HG03558 (cell line): ENCODE measurements around the gene ZFR2.

Source experiments
- ATAC-seq: cut with Tn5 transposase; IDR thresholded peaks from one replicate; pipeline ENCODE4 v1.9.1; 2021; ENCODE audit warnings: moderate number of reproducible peaks; ENCODE audit not compliant: unreplicated experiment; ENCODE audit errors: extremely low read depth

The ZFR2 gene

DNA sequence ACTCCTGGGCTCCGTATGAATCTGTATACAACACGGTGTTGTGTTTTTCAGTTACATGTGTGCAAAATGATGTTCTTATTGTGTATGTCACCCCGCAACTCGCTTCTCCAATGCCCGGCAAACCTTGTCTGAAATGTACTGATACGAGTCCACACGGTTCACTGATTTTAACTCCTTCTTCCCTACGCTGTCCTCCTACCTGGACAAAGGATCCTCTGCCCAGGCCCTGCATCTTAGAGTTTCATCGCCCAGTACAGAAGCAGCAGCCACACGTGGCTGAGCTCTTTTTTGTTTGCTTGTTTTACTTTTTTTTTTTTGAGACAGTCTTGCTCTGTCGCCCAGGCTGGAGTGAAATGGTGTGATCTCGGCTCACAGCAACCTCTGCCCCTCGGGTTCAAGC is 28.9 kb downstream of the ZFR2 start:
- no peak for ATAC-seq

DNA sequence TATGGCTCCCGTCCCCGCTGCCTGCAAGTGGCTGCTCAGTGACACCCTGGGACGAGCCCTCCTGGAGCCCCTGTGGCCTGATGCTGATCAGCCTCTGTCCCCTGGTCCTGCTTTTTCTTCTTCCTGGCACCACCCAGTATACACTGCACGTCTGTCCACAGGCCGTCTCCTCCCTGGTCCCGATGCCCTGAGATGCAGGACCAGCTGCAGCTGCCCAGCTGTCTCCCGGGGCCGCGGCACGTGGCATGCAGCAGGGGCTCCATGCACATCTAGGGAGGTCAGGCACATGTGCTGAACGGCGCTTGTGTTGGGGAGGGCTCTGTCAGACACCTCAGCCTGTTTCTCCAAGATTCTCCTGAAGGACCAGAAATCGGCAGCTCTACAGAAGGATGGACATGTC is 30.2 kb downstream of the ZFR2 start:
- no peak for ATAC-seq

DNA sequence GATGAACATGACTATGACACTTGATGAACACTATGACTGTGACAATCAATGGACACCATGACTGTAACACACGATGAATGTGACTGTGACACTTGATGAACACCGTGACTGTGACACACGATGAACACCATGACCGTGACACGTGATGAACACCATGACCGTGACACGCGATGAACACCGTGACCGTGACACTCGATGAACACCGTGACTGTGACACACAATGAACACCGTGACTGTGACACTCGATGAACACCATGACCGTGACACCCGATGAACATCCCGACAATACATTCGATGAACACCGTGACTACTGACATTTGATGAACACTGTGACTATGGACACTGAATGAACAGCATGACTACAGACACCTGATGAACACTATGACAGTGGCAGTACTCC is 30.9 kb downstream of the ZFR2 start:
- no peak for ATAC-seq

DNA sequence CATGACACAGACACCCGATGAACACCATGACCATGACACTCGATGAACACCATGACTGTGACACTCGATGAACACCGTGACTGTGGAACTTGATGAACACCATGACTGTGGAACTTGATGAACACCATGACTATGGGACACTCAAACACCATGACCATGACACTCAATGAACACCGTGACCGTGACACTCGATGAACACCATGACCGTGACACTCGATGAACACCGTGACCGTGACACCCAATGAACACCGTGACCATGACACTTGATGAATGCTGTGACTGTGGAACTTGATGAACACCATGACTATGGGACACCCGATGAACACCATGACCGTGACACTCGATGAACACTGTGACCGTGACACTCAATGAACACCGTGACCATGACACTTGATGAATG is 31.5 kb downstream of the ZFR2 start:
- ATAC-seq, result no peak

DNA sequence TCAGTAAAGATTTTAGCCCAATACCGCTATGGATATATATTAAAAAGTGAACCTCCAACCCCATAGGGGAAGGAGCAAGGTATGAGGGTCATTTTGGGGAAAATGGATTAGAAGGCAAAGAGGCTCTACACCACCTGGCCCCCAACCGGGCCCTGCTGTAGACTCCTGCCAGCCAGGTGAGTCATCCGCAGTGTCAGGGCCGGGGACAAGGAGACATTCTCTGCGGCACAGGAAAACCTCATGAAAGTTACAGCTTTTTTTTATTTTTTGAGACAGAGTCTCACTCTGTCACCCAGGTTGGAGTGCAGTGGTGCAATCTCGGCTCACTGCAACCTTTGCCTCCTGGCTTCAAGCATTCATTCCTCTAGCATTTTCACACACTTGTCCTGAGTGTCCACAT is 32.0 kb downstream of the ZFR2 start:
- ATAC-seq, result no peak

DNA sequence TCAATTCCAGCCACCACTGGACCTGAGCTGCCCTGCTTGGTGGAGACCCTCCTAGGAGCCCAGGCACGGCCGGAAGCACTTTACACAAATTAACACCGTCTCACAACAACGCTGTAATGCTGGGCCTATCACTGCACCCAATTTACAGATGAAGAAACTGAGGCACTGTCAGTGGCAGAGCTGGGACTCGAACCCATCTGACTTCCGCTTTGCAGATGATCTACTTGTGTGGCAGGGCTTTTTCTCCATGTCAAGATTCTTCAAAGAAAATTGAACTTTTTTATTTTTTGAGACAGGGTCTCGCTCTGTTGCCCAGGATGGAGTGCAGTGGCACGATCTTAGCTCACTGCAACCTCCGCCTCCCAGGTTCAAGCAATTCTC is 33.8 kb downstream of the ZFR2 start:
- ATAC-seq, result no peak

DNA sequence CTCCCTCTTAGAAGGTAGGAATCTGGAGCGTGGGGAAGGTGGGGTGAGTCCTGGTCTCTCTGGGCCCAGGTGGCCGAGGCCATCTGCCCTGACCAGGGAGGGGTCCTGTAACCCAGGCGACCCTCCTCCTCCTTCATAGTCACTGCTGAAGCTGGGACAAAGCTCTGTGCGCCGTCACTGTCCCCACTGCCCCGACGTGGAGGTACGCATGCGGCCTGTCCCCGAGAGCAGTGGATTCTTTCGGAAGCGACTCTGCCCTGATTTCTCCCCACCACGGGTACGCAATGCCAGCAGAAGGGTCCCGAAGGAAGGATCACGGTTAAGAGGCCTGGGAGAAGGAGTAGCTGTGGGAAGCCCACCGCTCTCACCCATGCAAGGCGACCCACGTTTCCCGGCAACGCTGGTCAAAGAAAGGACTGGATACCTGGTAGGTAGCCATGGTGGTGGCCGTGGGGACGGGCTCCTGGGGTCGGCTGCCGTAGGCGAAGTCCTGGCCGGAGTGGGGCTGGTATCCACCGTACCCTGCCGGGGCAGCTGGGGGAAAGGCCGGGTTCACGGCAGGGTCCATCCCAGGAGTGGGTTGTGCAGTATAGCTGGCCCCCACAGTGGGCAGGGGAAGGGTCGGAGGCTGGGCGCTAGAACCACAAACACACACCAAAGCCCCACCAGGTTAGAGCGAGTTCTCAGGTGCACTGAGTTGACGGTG is 34.3 kb downstream of the ZFR2 start:
- ATAC-seq, result no peak

DNA sequence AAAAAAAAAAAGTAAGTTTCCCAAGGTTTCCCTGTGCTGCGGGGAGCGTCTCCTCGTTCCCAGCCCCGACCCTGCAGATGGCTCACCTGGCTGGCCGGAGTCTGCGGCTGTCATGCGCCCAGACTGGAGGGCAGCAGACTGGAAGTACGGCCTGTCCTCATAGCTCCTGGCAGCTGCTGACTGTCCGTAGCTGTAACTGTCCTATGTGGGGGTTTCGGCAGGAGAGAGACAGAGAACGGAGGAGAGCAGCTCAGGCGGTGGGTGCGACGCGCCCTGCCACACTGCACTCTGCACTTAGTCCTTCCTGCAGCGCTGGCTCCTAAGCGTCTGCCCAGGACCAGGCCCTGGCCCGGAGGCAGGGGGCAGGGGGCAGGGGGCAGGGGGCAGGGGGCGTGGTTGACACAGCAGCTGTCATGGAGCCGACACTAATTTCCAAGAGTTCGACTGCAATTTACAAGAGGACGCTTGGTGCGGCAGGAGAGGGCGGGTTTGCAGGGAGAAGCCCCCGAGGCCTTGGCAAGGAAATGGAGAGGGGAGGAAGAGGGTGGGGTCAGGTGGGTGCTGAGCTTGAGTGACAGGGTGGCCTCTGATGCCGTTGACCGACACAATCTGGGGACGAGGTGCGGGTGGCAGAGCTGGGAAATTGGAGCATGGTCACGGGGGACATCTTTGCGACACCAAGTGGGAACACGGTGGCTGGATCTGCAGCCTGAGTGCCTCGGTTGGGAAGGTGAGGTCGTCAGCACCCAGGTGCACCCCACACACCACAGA is 35.1 kb downstream of the ZFR2 start:
- no peak for ATAC-seq

DNA sequence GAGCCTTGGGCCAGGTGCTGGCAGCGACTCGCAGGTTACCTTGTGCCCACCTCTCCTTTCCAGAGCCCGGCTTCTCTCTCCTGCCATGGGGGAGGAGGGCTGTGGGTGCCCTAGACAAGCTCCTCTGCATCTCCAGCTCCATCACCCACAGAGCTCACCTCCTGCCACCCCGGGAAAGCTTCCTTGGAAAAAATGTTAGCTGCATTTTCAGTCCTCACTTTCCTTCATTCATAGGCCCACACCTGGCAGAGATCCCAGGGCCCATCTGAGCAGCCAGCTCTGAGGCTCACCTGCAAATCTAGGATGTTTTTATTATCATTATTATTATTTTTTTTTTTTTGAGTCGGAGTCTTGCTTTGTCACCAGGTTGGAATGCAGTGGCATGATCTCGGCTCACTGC is 36.8 kb downstream of the ZFR2 start:
- no peak for ATAC-seq

DNA sequence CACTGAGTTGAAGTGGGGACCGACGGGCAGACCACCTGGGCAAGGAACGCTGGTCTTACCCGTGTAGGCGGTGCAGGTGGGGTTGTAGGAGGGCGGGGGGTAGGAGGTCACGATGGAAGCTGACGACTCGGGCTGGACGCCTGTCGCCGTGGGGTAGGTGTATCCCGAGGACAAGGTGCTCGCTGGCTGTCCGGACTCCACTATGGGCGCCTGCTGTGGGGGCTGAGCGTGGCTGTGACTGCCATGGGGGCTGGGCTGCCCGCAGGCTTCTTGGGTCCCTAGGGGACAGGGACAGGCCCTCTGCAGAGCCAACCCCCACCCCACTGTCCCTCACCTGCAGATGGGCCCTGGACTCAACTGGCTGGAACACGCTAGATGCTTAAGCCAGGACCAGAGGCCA is 37.2 kb downstream of the ZFR2 start:
- ATAC-seq, result no peak

DNA sequence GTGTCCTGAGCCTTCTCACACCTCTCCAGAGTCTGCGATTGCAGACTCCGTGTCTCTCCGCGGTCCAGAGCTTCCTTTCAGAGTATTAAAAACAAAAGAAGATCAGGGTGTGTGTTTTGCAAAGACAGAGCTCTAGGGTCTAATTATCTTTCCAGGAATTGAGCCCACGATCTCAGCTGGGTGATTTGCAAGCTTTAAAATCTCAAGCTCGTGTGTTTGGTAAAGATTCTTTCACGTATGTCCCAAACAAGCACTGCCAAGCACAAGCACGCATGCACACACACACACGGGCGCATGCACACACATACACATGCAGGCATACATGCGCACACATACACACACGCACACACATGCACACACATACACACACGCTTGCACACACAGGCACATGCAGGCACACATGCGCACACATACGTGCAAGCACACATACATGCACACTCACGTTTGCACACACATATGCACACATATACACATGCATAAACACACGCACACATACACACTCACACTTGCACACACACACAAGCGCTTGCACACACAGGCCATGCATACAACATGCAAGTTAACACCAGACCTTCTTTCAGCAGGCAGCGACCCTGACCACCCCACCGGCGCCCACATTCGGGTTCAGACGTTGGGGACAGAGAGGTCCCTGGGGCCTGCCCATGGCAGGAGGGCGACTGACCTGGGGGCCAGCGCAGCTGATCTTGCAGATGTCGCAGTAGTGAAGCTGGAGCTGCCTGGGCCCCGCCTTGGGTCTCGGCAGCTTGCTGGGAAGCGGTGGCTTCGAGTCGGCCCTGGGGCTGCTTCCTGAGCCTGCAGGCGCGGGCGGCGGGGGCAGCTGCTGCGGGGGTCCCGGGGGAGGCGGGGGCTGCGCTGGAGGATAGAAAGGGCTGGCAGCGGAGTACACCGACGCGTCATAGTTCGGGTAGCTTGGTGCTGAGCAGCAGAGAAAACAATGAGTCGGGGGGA is 37.9 kb downstream of the ZFR2 start:
- no peak for ATAC-seq

DNA sequence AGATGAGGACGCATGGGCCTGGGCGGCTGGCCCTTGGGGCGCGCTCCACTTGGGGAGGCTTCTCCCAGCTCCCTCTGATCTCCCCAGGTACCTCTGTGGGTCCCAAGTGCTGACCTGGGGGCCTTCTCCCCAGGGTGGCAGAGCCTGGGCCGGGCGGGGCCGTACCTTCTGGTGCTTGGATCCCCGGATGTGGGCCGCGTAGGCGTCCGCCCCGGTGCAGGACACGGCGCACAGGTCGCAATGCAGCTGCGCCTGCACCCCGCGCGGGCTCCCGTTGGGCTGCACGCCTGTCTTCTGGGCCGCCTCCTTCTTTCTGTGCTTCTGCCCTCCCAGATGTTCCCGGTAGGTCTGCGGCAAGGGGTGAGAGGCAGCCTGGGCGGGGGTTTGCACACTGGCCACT is 41.5 kb downstream of the ZFR2 start:
- no peak for ATAC-seq

DNA sequence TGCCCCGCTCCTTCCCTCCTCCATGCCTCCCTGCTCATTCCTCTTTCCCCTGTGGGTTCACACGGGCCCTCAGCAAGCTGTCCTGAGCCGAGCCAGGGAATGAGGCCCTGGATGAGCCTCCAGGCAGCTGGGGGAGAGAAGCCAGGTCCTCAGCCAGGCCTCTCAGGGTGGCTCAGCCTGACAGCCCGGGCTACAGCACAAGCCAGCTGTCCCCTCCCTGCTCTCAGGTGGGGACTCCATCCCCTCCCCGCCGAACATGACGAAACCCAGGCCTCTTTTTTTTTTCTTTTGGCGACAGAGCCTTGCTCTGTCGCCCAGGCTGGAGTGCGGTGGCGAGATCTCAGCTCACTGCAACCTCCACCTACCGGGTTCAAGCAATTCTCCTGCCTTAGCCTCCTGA is 42.7 kb downstream of the ZFR2 start:
- no peak for ATAC-seq

DNA sequence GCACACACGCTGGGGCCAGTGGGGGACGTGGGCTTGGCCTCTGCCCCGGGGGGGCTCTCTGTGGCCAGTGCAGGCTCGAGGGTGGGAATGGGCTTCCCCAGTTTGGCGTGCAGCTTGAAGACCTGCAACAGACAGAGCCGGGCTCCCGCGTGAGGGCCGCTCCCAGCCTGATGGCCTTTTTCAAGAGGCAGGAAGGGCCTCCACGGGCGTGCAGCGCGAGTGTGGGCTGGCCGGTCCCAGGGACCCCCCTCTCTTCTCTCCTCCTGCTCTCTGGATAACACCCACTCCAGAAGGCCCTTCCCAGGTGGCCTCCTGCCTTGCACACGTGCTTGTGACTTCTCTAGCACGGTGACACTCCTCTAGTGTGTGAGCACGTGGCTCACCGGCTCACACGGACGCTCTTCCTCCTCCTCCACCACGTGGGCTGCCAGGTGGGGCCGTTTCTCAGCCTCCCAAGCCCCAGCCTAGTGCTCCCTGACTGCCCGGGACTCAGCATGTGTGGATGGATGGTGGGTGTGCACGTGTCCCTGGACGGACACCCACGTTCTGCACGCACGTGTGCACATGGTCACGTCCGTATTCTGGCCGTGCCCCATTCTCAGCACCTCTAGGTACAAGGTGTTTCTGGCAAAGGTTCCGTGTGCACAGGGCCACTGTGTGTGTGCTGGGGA is 43.4 kb downstream of the ZFR2 start:
- ATAC-seq, result no peak

DNA sequence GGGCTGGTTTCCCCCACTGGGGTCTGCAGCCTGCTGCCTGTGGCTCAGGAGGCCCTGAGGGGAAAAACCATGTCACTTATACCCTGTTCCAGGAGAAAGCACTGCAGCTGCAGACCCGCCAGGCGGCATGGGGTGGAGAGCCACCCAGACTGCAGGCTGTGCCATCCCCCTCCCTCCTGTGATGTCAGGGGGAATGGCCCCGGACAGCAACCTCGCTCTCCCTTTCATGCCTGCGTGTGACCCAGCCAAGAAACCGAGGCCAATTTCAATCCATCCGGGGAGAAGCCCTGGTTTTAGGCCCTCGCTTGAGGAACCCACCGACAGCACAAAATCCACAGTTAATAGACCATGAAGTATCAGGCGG is 45.5 kb downstream of the ZFR2 start:
- ATAC-seq, result no peak

DNA sequence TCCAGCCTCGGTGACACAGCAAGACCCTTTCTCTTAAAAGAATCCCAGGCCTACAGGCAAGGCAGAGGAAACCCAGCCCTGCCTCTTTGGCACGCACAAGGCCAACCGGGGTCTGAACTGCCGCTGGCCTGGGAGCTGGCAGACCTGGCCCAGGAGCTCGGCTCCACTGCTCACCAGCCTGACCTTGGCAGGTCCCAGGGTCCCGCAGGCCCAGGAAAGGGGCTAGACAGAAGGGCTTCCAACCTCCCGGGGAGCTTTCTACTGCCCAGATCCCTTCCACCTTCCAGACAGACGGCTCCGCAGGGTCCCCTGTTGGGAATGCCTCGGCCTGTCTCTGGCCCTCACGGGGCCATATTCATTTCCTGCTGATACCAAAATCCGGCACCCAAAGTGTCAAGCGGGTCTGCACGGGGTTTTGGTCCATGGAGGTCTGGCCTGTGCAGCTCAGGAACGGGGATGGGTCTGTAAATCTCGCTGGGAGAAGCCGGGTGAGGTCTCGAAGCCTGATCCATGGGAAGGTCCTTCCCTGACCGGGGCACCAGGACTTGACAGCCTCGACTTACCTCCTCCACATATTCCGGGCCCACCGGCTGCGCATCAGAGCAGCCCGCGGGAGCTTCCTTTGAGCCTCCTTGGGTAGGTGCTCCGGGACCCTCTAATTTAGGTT is 46.0 kb downstream of the ZFR2 start:
- no peak for ATAC-seq

DNA sequence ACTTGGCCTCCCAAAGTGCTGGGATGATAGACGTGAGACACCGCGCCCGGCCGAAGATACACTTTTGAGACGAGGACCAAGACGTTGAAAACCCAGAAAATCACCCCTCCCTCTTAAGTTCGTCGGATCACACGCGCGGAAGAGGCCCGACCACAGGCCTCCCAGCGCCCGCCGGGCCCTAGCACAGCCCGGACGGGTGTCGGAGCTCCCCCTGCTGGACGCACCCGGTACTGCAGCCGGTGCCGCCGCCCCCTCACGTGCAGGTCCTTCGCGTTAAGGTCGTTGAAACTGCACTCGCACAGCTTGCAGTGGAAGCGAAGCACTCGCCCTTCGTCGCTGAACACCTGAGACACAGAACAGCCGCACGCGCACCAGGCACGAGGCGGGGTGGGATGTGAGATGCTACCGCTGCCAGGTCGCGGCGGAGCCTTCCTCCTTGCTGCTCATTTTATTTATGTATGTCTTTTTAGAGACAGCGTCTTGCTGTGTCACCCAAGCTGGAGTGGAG is 46.9 kb downstream of the ZFR2 start:
- no peak for ATAC-seq

DNA sequence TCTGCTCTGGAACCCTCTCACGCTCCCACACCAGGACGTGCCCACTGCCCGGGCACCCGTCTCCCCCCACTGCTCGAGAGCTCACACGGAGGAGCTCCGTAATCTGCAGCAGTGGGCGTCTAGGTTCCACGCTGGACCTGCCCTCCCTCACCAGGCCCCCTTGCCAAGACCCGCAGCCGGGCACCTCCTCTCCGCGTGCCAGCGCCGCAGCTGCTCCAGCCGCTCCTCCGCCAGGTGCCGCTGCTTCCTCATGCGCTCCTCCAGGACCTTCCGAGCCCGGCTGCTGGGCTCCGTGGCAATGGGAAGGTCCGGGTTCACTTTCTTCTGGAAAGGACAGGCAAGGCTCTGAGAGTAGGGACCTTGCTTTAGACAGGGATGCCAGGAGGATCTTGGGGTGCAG is 47.7 kb downstream of the ZFR2 start:
- no peak for ATAC-seq

DNA sequence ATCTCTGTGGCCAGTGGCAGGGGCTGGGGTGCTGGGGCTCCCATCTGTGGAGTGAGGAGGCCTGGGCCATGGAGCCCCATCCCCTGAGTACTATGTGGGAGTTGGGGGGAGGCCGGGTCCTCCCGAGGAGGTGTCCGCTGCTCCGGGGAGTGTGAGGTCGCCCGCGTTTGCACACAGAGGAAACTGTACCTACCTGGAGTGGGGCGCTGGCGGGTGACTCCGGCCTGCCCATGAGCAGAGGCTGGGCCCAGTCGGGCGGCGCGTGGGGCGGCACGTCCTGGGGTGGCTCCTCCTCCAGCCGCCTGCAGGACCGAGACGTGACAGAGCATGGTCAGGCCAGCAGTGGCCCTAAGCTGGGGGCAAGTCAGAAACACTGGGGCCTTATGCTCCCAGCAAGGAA is 48.8 kb downstream of the ZFR2 start:
- no peak for ATAC-seq

DNA sequence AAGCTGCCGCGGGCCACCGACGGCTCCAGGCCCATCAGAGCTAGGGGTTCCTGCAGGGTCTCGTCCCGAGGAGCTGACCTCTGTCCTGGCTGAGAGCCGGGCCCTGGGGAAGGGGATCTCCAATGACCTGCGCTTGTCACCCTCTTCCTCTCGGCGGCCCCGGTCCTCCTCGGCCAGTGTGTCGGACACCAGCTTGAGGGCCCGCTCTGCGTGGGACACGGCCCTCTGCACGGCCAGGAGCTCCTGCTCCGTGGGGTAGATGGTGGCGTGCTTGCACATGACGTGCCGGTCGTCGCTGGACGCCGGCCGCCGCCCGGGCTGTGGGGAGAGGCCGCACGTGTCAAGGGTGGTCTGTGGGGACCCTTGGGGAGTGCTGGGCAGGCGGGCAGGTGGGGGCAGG is 49.9 kb downstream of the ZFR2 start:
- no peak for ATAC-seq
